ENCODE results near the gene MAPKAPK5. TPM values are rescaled to one million over a fixed set of nuclear protein-coding genes. Genes with fewer than 3 reads are reported as not detected.

The MAPKAPK5 gene
- total RNA-seq, 1 experiment from 2014 or later = 78.2 TPM

GRCh38 chr12:111858186-111858585, 16.2 kb downstream of the MAPKAPK5 start:
- ATAC-seq = no peak
- intact Hi-C loops (cut with micrococcal nuclease) = no loop called here
- Histone ChIP-seq H2AFZ (ENCODE audit: low read length) (no peak overlapping the region), H3K9ac (ENCODE audit: low read length) (no peak overlapping the region), H3F3A (ENCODE audit: low read length, unreplicated experiment) (no peaks in the 10 kb centered on the region), H4K20me1 (ENCODE audit: low read length) (peaks cover 13% of the 10 kb centered on the region; the same call in 1 of the 2 replicates), H3K9me3 (ENCODE audit: low read length) (no peaks in the 10 kb centered on the region), H3K9me2 (replicated peaks; ENCODE audit: low read length) (no peaks in the 10 kb centered on the region), H3K4me3 (ENCODE audit: low read length) (no peak overlapping the region), H3K36me3 (ENCODE audit: low read depth, low read length) (no peaks in the 10 kb centered on the region), H3K4me1 (ENCODE audit: insufficient read depth, low read length) (no peaks in the 10 kb centered on the region), H3K79me2 (ENCODE audit: low read length) (peaks cover 96% of the 10 kb centered on the region), H3K4me2 (ENCODE audit: low read length) (no peak overlapping the region), H3K27ac (ENCODE audit: low read length) (no peak overlapping the region), H3K27me3 (ENCODE audit: low read length) (no peaks in the 10 kb centered on the region)
- POLR2A ChIA-PET (ENCODE audit: unreplicated experiment) = no interaction called here
- CTCF ChIA-PET = no interaction called here
- TF ChIP-seq CTCF (conservative IDR thresholded peaks at IDR 0.05; ENCODE audit: low read depth, low read length) (no peak), EZH2phosphoT487 (IDR thresholded peaks at IDR 0.05; ENCODE audit: borderline replicate concordance, low read length) (no peak)
- DNase-seq = no peak
- BruUV-seq (replicated peaks) = no TSS peak

GRCh38 chr12:111858778-111859177, 16.8 kb downstream of the MAPKAPK5 start:
- CTCF ChIA-PET = no interaction called here
- H4K20me1 ChIP-seq (ENCODE audit: low read length) = peaks cover 13% of the 10 kb centered on the region; the same call in 1 of the 2 replicates
- no peaks in the 10 kb centered on the region for H3K4me1 ChIP-seq (ENCODE audit: insufficient read depth, low read length)

GRCh38 chr12:111864913-111865312, 22.9 kb downstream of the MAPKAPK5 start:
- H3K36me3 ChIP-seq (ENCODE audit: low read depth, low read length) = peaks cover 37% of the 10 kb centered on the region
- intact Hi-C loops (cut with micrococcal nuclease) = no loop called here
- DNase-seq (no peak), ATAC-seq (no peak)
- 0 out of 2 replicates have a peak, but pooled peaks cover 7% of the 10 kb centered on the region for H4K20me1 ChIP-seq (ENCODE audit: low read length)
- no peak overlapping the region for H3K9ac ChIP-seq (ENCODE audit: low read length)
- H3K4me2 ChIP-seq (ENCODE audit: low read length) = no peak overlapping the region
- no peak for TF ChIP-seq EZH2phosphoT487 (IDR thresholded peaks at IDR 0.05; ENCODE audit: borderline replicate concordance, low read length)
- TF ChIP-seq CTCF (conservative IDR thresholded peaks at IDR 0.05; ENCODE audit: low read depth, low read length) = no peak
- no peak for TF ChIP-seq EZH2 (IDR thresholded peaks at IDR 0.05; ENCODE audit: low read length, unreplicated experiment)
- H3K27me3 ChIP-seq (ENCODE audit: low read length) = no peaks in the 10 kb centered on the region
- no peaks in the 10 kb centered on the region for H3K4me1 ChIP-seq (ENCODE audit: insufficient read depth, low read length)
- ChIA-PET POLR2A (ENCODE audit: unreplicated experiment) (interaction anchor here (0.6 to 0.7 kb wide), 2 partner anchors 12 to 15 kb away, joined by 3 read pairs; no protein-coding TSS in a partner anchor), CTCF (no interaction called here)
- no TSS peak for BruUV-seq (replicated peaks)
- H3K79me2 ChIP-seq (ENCODE audit: low read length) = peaks cover 52% of the 10 kb centered on the region
- H3K27ac ChIP-seq (ENCODE audit: low read length) = no peak overlapping the region
- H3F3A ChIP-seq (ENCODE audit: low read length, unreplicated experiment) = no peaks in the 10 kb centered on the region
- H3K9me3 ChIP-seq (ENCODE audit: low read length) = no peaks in the 10 kb centered on the region
- H2AFZ ChIP-seq (ENCODE audit: low read length) = no peak overlapping the region
- no peak overlapping the region for H3K4me3 ChIP-seq (ENCODE audit: low read length)
- no peaks in the 10 kb centered on the region for H3K9me2 ChIP-seq (replicated peaks; ENCODE audit: low read length)

More at GRCh38 chr12:111858778-111859177, 16.8 kb downstream of the MAPKAPK5 start:
- TF ChIP-seq CTCF (conservative IDR thresholded peaks at IDR 0.05; ENCODE audit: low read depth, low read length) (no peak), EZH2phosphoT487 (IDR thresholded peaks at IDR 0.05; ENCODE audit: borderline replicate concordance, low read length) (no peak), EZH2 (IDR thresholded peaks at IDR 0.05; ENCODE audit: low read length, unreplicated experiment) (no peak)
- POLR2A ChIA-PET (ENCODE audit: unreplicated experiment) = no interaction called here
- no peak overlapping the region for H3K9ac ChIP-seq (ENCODE audit: low read length)
- H3K9me3 ChIP-seq (ENCODE audit: low read length) = no peaks in the 10 kb centered on the region
- H3K27me3 ChIP-seq (ENCODE audit: low read length) = no peaks in the 10 kb centered on the region
- no peak overlapping the region for H2AFZ ChIP-seq (ENCODE audit: low read length)
- peaks cover 96% of the 10 kb centered on the region for H3K79me2 ChIP-seq (ENCODE audit: low read length)
- no peaks in the 10 kb centered on the region for H3K36me3 ChIP-seq (ENCODE audit: low read depth, low read length)
- DNase-seq (no peak), ATAC-seq (no peak)
- intact Hi-C loops (cut with micrococcal nuclease) = no loop called here
- H3K4me2 ChIP-seq (ENCODE audit: low read length) = no peak overlapping the region
- H3K27ac ChIP-seq (ENCODE audit: low read length) = no peak overlapping the region
- BruUV-seq (replicated peaks) = no TSS peak
- H3K9me2 ChIP-seq (replicated peaks; ENCODE audit: low read length) = no peaks in the 10 kb centered on the region
- no peaks in the 10 kb centered on the region for H3F3A ChIP-seq (ENCODE audit: low read length, unreplicated experiment)
- H3K4me3 ChIP-seq (ENCODE audit: low read length) = no peak overlapping the region
